Cardiac muscle cell (in vitro differentiated cells and primary cell): ENCODE results near the gene OSR1. TPM values are rescaled to one million over a fixed set of nuclear protein-coding genes. Genes with fewer than 3 reads are reported as not detected.
A peak's percentile ranks its signal among the peaks of the same experiment; 100 is the strongest.

ENCODE experiments used
- DNase-seq, 2 donors: peaks; one replicate each; pipeline versions ENCODE4 v3.0.0 to v3.0.0-alpha.2; 2010 to 2017; ENCODE audit warnings: low read depth in 1 of 2, low spot score in 1 of 2
- H3K27ac ChIP-seq: fragments of 200-600 bp; sonication (generic); 2 replicates; pipeline ENCODE4 v1.5.1; 2016
- H3K27me3 ChIP-seq: fragments of 200-600 bp; sonication (generic); 2 replicates; pipeline ENCODE4 v1.6.0; 2016; ENCODE audit warnings: control low read depth
- H3K36me3 ChIP-seq: fragments of 200-600 bp; sonication (generic); 2 replicates; pipeline ENCODE4 v1.5.1; 2016; ENCODE audit warnings: control low read depth
- H3K4me1 ChIP-seq: fragments of 200-600 bp; sonication (generic); 2 replicates; pipeline ENCODE4 v1.8.1; 2017; ENCODE audit warnings: low read depth, mild to moderate bottlenecking, mixed run types
- H3K4me3 ChIP-seq: fragments of 200-600 bp; sonication (generic); 2 replicates; pipeline ENCODE4 v1.5.1; 2016; ENCODE audit warnings: mild to moderate bottlenecking
- H3K9me3 ChIP-seq: fragments of 200-600 bp; sonication (generic); 2 replicates; pipeline ENCODE4 v1.5.1; 2017; ENCODE audit warnings: low read depth, mild to moderate bottlenecking, control low read depth
- CTCF ChIP-seq: IDR thresholded peaks from 2 replicates; pipeline ENCODE4 v1.5.1; 2012; ENCODE audit warnings: low read depth, mild to moderate bottlenecking, low read length
- polyA plus RNA-seq: library from polyadenylated mRNA; unstranded; fragments of >200 nt; fragmentation: Nextera tagmentation; extraction: Ambion mirVana; gene quantifications from 2 replicates; pipeline ENCODE4 v1.2.1, GENCODE V29; 2016
- total RNA-seq: library from RNA; depleted of rRNA; stranded (reverse); fragments of >200 nt; gene quantifications from 2 replicates; pipeline ENCODE4 v1.2.3, GENCODE V29; 2016

OSR1 gene
- total and polyA plus RNA-seq, 2 experiments from 2014 or later: 20.8 to 23.2 TPM

- no peak for DNase-seq
- Histone ChIP-seq H3K4me1 (no peaks in the 10 kb centered on the region), H3K9me3 (no peaks in the 10 kb centered on the region), H3K27ac (no peak overlapping the region), H3K27me3 (peaks cover 8% of the 10 kb centered on the region), H3K4me3 (no peak overlapping the region), H3K36me3 (no peaks in the 10 kb centered on the region)
- TF ChIP-seq CTCF: no peak
Measured at GRCh38 chr2:19377717-19378116, 19.3 kb upstream of the OSR1 start.

DNA sequence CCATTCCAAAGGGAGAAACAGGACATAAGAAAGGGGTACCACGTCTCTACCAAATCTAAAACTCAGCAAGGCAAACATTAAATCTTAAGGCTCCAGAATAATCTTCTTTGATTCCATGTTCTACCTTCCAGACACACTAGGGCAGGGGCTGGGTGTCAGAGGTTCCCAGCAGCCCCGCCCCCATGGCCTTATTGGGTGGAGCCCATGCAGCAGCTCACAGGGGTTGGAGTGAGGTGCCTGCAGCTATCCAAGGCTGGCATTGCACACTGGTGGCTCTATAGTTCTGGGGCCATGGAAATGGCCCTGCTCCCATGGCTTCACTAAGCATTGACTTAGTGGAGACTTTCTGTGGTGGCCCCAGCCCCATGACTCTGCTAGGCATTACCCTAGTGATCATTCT, 14.9 kb upstream of the OSR1 start:
- no peak for DNase-seq
- Histone ChIP-seq H3K4me3 (no peak overlapping the region), H3K36me3 (no peaks in the 10 kb centered on the region), H3K9me3 (no peaks in the 10 kb centered on the region), H3K4me1 (no peaks in the 10 kb centered on the region), H3K27me3 (peaks cover 47% of the 10 kb centered on the region), H3K27ac (no peak overlapping the region)
- no peak for TF ChIP-seq CTCF

GRCh38 chr2:19371996-19372582, 13.7 kb upstream of the OSR1 start:
- Histone ChIP-seq H3K27me3 (peaks cover 60% of the 10 kb centered on the region), H3K4me3 (no peak overlapping the region), H3K4me1 (no peaks in the 10 kb centered on the region), H3K27ac (no peak overlapping the region), H3K9me3 (no peaks in the 10 kb centered on the region), H3K36me3 (no peaks in the 10 kb centered on the region)
- no peak for TF ChIP-seq CTCF
- DNase-seq: peak in 1 of 2 donors; percentile 52

GRCh38 chr2:19369341-19369955, 11.0 kb upstream of the OSR1 start:
- H3K27ac ChIP-seq: no peak overlapping the region
- peak in 1 of 2 donors; percentile 78 for DNase-seq
- H3K36me3 ChIP-seq: no peaks in the 10 kb centered on the region
- peak; percentile 76 for TF ChIP-seq CTCF
- H3K9me3 ChIP-seq: no peaks in the 10 kb centered on the region
- H3K4me3 ChIP-seq: no peak overlapping the region
- peaks cover 86% of the 10 kb centered on the region for H3K27me3 ChIP-seq
- H3K4me1 ChIP-seq: no peaks in the 10 kb centered on the region

GRCh38 chr2:19368760-19369159, 10.3 kb upstream of the OSR1 start:
- TF ChIP-seq CTCF: no peak
- H3K27me3 ChIP-seq: peaks cover 93% of the 10 kb centered on the region
- DNase-seq: no peak

More at GRCh38 chr2:19368760-19369159, 10.3 kb upstream of the OSR1 start:
- Histone ChIP-seq H3K4me1 (no peaks in the 10 kb centered on the region), H3K4me3 (no peak overlapping the region), H3K27ac (no peak overlapping the region), H3K9me3 (no peaks in the 10 kb centered on the region), H3K36me3 (no peaks in the 10 kb centered on the region)
